ENCODE results near the gene USP7. TPM values are rescaled to one million over a fixed set of nuclear protein-coding genes. Genes with fewer than 3 reads are reported as not detected.
A peak's percentile ranks its signal among the peaks of the same experiment; 100 is the strongest.

The USP7 gene
- total RNA-seq, 1 experiment from 2014 or later, result 64.7 TPM

DNA sequence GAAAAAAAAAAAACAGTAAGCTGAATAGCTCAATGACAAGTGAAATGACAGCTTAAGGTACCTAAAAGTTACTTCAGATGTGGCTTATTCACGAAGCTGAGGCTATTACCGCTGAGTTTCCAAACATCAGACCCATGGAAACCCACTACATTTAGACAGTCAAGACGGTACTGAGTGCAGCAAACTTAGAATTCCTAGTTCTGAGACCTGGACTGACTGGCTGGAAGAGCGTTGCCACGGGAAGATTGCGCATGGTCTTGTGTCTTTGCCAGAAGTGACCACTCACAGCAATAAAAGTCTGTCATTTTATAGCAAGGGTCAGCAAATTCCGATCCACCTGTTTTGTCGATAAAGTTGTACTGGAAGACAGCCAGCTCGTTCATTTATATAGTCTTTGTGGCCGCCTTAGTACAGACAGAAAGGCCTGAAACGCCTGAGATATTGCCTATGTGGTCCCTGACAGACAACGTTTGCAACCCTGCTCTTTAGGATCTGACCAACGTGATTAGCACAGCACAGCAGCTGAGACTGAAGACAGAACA lies 62.3 kb downstream of the USP7 start:
- DNase-seq (ENCODE audit: low spot score), result no peak

- no peak for DNase-seq (ENCODE audit: low spot score)
These were observed 63.4 kb downstream of the USP7 start for GRCh38 chr16:8900343-8900742.

DNA sequence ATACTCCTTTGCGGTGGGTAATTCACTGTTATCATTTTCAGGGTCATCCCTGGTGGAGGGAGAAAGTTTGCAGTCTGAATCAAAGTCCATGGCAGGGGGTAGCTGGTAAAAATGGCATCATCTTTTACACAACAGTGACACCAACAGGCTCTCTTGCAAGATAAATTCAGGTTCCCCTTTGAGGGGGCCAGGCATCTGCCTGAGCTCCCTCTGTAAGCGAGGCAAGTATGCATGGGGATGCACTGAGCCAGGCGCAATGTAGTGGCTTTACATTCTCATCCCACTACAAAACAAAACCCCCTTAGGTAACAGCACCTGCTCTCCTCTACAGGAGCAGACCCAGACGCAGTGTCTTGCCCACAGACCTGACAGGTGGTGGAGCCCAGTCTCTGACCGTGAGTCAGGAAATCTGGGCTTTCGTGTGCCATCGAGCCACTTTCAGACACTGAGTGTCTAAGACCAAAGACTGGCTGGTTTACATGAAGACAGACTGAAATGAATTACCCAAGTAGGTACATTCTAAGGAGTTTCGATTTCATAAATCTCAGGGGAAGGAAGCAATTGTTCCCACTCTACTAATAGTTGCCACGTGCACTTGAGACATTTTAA lies 63.9 kb downstream of the USP7 start:
- DNase-seq (ENCODE audit: low spot score), result no peak

DNA sequence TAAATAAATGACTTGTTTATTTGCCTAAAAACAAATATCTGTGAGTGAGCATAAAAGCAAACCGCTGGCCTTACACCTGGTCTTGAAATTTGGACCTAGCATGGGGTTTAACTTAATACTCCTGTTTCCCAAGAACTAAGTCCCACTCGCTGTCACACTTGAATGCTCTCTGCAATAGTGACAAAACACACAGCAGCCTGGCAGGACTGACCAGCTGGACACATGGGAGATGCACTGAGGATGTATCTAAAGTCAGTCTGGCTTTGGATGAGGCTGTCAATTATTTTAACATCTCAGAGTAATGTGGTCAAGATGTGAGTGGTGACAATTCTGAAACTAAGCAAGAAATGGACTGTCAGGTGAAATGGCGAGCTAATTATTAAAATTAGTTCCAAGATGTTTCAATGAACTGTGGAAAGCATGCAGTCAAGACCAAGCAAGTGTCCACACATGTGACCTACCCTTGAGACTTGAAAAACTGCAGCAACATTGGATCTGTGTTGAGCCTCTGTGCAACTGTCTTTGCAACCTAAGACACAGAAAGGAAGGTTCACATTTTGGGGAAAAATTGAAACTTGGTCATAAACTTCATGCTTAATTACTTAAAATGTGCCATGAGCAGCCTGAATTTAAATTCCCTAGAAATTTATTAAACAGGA lies 64.9 kb downstream of the USP7 start:
- no peak for DNase-seq (ENCODE audit: low spot score)

GRCh38 chr16:8894736-8895334 lies 68.9 kb downstream of the USP7 start:
- no peak for DNase-seq (ENCODE audit: low spot score)

- no peak for DNase-seq (ENCODE audit: low spot score)
These were observed 69.6 kb downstream of the USP7 start for GRCh38 chr16:8893976-8894690.

GRCh38 chr16:8893426-8893825 lies 70.3 kb downstream of the USP7 start:
- no peak for DNase-seq (ENCODE audit: low spot score)

- DNase-seq (ENCODE audit: low spot score), result no peak
These were observed 71.6 kb downstream of the USP7 start for GRCh38 chr16:8892101-8892575.

GRCh38 chr16:8890549-8890921 lies 73.2 kb downstream of the USP7 start:
- no peak for DNase-seq (ENCODE audit: low spot score)

GRCh38 chr16:8889893-8890548 lies 73.7 kb downstream of the USP7 start:
- no peak for DNase-seq (ENCODE audit: low spot score)

- DNase-seq (ENCODE audit: low spot score), result no peak
These were observed 74.5 kb downstream of the USP7 start for GRCh38 chr16:8888951-8889892.

GRCh38 chr16:8887952-8888560 lies 75.7 kb downstream of the USP7 start:
- no peak for DNase-seq (ENCODE audit: low spot score)

- no peak for DNase-seq (ENCODE audit: low spot score)
These were observed 76.3 kb downstream of the USP7 start for GRCh38 chr16:8887431-8887765.

GRCh38 chr16:8886593-8887430 lies 76.9 kb downstream of the USP7 start:
- no peak for DNase-seq (ENCODE audit: low spot score)

DNA sequence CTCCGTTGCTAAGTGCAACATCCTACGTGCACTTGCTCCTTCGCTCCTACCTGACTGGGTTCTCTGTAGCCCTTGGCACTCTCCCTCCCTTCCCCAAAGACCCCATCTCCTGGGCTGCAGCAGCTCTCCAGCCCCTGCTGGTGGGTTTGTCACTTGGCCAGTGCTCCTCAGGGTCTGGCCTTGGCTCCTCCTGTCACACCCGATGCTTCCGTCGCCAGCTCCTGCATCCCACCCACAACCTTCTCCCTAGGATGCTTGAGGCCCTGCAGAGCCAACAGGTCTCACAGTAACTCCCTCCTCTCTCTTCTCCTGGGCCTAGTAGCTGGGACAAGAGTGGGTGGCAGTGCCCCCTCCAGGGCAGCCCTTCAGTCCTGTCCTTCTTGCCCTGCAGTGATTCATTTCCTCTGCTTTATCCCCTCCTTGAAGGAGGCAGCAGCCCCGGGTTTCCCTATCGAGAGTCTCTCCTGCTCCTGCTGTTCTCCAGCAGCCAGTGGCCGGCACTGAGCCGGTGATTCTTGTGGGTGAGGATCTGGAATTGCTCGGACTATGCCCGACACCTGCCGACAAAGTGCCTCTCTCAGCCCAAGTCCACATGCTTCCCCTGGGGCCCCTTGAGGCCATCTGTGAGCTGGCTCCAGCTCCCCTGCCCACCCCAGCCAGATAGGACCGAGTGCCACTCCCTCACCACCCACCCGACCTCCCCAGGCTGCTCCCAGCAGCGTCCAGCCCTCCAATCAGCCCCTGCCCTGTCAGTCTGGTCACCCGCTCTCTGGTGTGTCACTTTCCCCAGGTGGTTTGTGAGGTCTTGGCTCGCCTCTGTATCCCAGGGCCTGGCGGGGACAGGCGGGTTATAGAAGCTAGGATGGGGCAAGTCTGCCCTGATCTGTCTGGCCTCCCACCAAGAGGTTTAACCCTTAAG lies 77.8 kb downstream of the USP7 start:
- DNase-seq (ENCODE audit: low spot score), result peak; percentile 34

DNA sequence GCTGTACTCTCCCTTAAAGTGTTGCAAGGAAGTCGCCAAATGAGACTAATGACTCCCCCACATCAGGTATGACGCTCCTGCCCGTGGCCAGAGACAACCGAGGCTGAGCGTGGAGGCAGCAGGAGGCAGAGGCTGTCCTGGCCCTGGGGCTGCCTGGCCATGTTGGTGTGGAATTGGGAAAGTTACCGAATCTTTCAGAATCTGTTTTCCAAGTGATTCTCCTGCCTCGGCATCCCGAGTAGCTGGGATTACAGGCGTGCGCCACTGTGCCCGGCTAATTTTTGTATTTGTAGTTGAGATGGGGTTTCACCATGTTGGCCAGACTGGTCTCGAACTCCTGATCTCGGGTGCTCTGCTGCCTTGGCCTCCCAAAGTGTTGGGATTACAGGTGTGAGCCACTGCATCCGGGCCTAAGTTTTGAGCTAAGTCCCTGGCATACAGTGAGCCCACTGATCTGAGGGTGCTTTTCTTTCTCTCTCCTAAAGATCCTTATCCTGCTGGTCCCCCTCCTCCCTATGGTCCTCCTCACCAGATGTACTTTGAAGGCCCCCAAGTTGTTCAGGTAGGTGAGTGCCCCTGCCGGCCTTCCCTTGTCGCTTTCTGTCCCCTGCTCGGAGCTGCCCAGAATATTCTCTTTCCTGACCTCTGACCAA lies 80.9 kb downstream of the USP7 start:
- no peak for DNase-seq (ENCODE audit: low spot score)

DNA sequence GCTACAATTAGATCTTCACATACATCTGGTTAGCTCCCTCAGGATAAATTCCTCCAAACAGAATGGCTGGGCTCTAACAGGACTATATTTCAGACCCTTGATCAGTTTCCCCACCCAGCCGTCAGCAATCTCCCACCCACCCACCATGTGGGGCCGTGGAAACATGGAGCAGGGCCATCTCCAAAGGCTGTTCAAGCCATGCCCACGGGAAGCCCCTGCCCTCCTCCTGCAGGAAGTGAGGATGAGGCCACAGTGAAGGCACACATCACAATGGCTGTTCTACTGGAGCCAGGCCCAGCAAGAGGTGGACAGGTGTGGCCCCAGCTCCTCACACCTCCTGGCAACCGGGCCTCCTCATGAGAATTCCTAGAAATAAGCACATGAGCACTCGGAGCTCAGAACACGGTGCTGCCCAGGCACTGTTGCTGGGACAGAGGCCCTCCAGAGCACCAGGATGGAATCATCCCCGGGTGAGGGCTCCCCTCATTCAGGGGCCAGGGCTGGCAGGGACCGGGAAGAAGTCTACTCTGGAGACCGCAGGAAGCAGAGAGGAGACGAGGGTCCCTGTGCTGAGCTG lies 81.6 kb downstream of the USP7 start, which contains the start of gene LITAFD:
LITAFD (plus strand) TSS at position 311 of the 577 bp plus-strand sequence. CDS start 2,005 bp downstream, outside the sequence.
- DNase-seq (ENCODE audit: low spot score), result no peak
